Astrocyte of the cerebellum (primary cell): ENCODE measurements around the gene UBE2E3.

ENCODE experiments used
- DNase-seq: peaks from one replicate; pipeline ENCODE4 v3.0.0-alpha.2; 2011; ENCODE audit warnings: low read depth
- H3K4me3 ChIP-seq: 2 replicates; pipeline ENCODE4 v1.5.1; 2011; ENCODE audit warnings: mild to moderate bottlenecking, low read depth, low read length, moderate library complexity
- CTCF ChIP-seq: IDR thresholded peaks from 2 replicates; pipeline ENCODE4 v1.5.1; 2012; ENCODE audit warnings: low read length, low read depth, moderate library complexity, mild to moderate bottlenecking; ENCODE audit errors: missing control alignments
- in situ Hi-C: cut with HindIII; loops from 2 replicates; pipeline ENCODE4 v1.10.0; 2017; ENCODE audit warnings: low sequenced_read_pairs

The UBE2E3 gene

GRCh38 chr2:181112916-181113315 lies 132.5 kb downstream of the UBE2E3 start:
- H3K4me3 ChIP-seq, result no peak overlapping the region
- no peak for TF ChIP-seq CTCF
- in situ Hi-C loops, result loop anchor here (25.0 kb wide), 1 partner anchor 349 kb away; the partner anchor contains the start of gene ITGA4
- DNase-seq, result no peak
